ENCODE measurements around the gene TP53RK.

TP53RK gene

DNA sequence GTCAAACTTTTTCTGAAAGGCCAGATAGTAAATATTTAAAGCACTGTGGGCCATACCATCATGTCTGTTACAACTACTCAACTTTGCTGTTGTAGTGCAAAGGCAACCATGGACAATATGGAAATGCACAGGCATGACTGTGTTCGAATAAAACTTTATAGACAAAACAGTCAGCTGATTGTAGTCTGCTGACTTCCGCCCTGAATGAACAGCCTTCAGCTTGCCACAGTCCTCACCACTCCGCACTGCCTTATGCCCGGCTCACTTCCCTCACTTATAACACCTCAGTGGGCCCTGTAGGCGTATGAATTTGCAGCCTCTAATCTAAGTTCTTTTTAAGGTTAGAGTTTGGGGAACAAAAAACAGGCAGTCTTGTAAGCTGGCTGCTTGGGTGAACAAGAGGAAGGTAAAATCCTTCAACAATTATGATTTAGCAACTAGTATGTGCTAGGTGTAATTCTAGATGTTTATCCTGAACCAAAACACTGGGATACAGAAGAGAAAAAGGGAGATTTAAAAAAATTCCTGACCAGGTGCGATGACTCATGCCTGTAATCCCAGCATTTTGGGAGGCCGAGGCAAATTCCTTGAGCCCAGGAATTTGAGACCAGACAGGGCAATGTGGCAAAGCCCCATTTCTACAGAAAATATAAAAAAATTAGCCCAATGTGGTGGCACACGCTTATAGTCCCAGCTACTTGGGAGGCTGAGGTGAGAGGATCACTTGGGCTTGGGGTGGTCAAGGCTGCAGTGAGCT, 13.4 kb upstream of the TP53RK start:
- Mint-ChIP-seq H3K4me3 (no peak overlapping the region), H3K27me3 (peaks cover 65% of the 10 kb centered on the region), H3K4me1 (no peaks in the 10 kb centered on the region), H3K9me3 (no peaks in the 10 kb centered on the region), H3K27ac (ENCODE audit: low read depth) (no peak overlapping the region), H3K36me3 (ENCODE audit: insufficient read depth) (no peaks in the 10 kb centered on the region)
- DNase-seq (ENCODE audit: low spot score in 2 of 2) (no peak), ATAC-seq (replicated peaks; ENCODE audit: extremely low read depth, poor library complexity, severe bottlenecking) (no peak)

DNA sequence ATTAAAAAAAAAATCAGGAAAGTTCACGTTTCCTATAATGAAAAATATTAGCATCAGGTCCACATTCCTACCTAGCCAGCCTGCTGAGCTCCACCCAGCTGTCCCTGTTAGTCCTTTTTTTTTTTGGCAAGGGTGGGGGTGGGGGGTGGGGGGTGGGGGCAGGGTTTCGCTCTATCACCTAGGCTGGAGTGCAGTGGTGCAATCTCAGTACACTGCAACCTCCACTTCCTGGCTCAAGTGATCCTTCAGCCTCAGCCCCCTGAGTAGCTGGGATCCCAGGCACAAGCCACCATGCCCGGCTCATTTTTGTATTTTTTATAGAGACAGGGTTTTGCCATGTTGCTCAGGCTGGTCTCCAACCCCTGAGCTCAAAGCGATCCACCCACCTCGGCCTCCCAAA, 12.7 kb upstream of the TP53RK start:
- H3K9me3 Mint-ChIP-seq = no peaks in the 10 kb centered on the region
- no peaks in the 10 kb centered on the region for H3K36me3 Mint-ChIP-seq (ENCODE audit: insufficient read depth)
- no peak overlapping the region for H3K4me3 Mint-ChIP-seq
- no peaks in the 10 kb centered on the region for H3K4me1 Mint-ChIP-seq
- peaks cover 69% of the 10 kb centered on the region for H3K27me3 Mint-ChIP-seq
- DNase-seq (ENCODE audit: low spot score in 2 of 2) (no peak), ATAC-seq (replicated peaks; ENCODE audit: extremely low read depth, poor library complexity, severe bottlenecking) (no peak)
- H3K27ac Mint-ChIP-seq (ENCODE audit: low read depth) = no peak overlapping the region

DNA sequence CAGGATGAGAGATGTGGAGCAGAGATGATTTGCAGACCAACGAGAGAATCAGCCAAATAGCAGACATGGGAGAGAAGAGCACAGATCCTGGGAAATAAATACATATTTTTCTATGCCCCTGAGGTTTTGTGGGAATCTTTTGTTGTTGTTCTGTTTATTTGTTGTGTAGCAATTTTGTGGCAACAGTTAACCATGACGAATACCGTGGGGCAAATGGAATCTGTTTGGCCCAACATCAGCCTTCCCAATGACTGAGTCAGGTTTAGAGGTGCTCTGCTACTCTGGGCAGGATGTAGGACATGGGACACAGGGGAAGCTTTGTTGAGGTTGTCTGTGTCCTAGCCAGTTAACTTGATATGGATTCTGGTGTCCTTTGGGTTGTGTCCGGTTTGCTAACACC, 12.3 kb upstream of the TP53RK start:
- Mint-ChIP-seq H3K36me3 (ENCODE audit: insufficient read depth) (no peaks in the 10 kb centered on the region), H3K4me3 (no peak overlapping the region), H3K27me3 (peaks cover 66% of the 10 kb centered on the region), H3K4me1 (no peaks in the 10 kb centered on the region), H3K9me3 (no peaks in the 10 kb centered on the region), H3K27ac (ENCODE audit: low read depth) (no peak overlapping the region)
- DNase-seq (ENCODE audit: low spot score in 2 of 2) = no peak
- ATAC-seq (replicated peaks; ENCODE audit: extremely low read depth, poor library complexity, severe bottlenecking) = no peak

DNA sequence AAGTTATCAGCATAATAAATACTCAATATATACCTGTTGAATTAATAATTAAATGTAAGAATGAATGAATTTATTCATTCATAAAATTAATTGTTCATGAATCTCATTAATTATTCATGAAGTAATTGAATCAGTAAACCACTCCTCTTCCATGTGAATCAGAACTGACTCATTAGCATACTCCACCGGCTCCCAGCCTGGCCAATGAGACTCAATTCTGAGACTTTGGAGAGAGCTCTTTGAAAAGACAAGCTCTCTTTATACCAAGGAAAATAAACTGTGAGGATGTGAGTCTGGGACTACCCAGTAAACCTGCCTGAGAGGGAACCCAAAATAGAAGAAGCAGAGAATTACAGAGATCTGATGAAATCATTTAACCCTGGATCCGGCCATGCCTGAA, 11.8 kb upstream of the TP53RK start:
- H3K36me3 Mint-ChIP-seq (ENCODE audit: insufficient read depth) = no peaks in the 10 kb centered on the region
- ATAC-seq (replicated peaks; ENCODE audit: extremely low read depth, poor library complexity, severe bottlenecking) = no peak
- no peak for DNase-seq (ENCODE audit: low spot score in 2 of 2)
- H3K27me3 Mint-ChIP-seq = peaks cover 61% of the 10 kb centered on the region
- H3K4me1 Mint-ChIP-seq = no peaks in the 10 kb centered on the region
- no peak overlapping the region for H3K4me3 Mint-ChIP-seq
- no peak overlapping the region for H3K27ac Mint-ChIP-seq (ENCODE audit: low read depth)
- no peaks in the 10 kb centered on the region for H3K9me3 Mint-ChIP-seq

DNA sequence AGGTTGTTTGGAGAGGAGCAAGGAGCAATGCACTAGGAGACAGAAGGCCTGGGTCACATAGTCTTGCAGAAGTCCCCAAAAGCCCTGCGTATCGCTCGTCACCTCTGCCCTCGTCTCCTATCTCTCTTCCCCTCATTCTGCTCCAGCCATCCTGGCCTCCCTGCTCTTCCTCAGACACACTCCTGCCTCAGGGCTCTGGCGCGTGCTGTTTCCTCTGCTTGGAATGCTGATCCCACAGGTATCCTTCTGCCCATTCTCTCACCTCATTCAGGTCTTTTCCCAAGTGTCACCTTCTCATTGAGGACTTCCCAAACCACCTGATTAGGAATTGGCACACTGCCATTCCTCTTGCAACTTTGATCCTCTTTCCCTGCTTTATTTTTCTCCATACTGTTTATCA, 11.2 kb upstream of the TP53RK start:
- H3K36me3 Mint-ChIP-seq (ENCODE audit: insufficient read depth) = no peaks in the 10 kb centered on the region
- H3K4me3 Mint-ChIP-seq = no peak overlapping the region
- H3K27me3 Mint-ChIP-seq = peaks cover 61% of the 10 kb centered on the region
- ATAC-seq (replicated peaks; ENCODE audit: extremely low read depth, poor library complexity, severe bottlenecking) = no peak
- DNase-seq (ENCODE audit: low spot score in 2 of 2) = no peak
- H3K27ac Mint-ChIP-seq (ENCODE audit: low read depth) = no peak overlapping the region
- no peaks in the 10 kb centered on the region for H3K4me1 Mint-ChIP-seq
- no peaks in the 10 kb centered on the region for H3K9me3 Mint-ChIP-seq

DNA sequence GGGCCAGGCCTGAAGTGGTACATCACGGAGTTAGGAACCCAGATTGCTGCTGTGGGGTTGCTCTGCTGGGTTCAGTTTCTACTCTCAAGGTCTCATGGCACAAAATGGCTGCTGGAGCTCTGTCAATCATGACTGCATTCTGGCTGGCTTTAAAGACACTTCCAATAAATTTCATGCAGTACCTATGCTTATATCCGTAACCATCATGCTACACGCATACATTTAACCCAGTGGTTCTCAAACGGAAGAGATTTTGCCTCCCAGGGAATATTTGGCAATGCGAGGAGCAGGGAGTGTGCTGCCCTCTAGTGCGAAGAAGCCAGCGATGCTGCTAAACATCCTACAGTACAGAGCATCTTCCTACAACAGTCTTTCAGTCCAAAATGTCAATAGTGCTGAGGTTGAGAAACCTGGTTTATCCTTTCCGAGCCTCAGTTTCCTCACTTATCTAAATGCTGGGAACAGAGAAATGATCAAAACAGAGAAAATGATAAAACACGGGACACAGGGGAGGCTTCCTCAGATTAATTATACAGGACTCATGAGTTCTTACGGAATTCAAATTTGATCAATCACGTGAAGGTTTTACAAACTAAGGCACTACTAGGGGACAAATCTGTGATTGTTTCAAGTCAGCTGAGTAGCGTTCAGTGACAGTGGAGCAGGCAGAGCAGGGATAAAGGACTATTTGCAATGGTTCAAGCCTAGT, 10.6 kb upstream of the TP53RK start:
- ATAC-seq (replicated peaks; ENCODE audit: extremely low read depth, poor library complexity, severe bottlenecking) = no peak
- Mint-ChIP-seq H3K36me3 (ENCODE audit: insufficient read depth) (no peaks in the 10 kb centered on the region), H3K27me3 (peaks cover 57% of the 10 kb centered on the region), H3K4me3 (no peak overlapping the region), H3K4me1 (no peaks in the 10 kb centered on the region), H3K9me3 (no peaks in the 10 kb centered on the region), H3K27ac (ENCODE audit: low read depth) (no peak overlapping the region)
- no peak for DNase-seq (ENCODE audit: low spot score in 2 of 2)

DNA sequence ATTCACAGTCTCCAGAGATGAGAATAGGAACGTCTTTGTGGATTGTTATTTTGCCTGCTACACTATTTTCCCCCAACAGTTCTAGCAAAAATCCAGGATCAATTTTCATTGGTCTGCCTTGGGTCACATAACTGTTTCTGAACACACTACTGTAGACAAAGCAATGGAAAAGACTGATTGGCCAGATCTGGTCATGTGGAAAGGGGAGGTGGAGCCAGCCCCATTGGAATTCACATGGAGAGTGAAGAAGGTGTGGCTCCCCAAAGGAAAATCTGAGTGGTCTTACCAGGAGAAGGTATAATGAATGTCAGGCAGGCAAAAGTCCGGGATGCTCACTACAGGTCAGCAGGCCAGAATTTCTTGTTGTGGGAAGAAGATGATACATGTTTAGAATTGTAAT, 9.5 kb upstream of the TP53RK start:
- H3K27ac Mint-ChIP-seq (ENCODE audit: low read depth) = no peak overlapping the region
- no peak overlapping the region for H3K4me3 Mint-ChIP-seq
- no peaks in the 10 kb centered on the region for H3K9me3 Mint-ChIP-seq
- DNase-seq (ENCODE audit: low spot score in 2 of 2) (no peak), ATAC-seq (replicated peaks; ENCODE audit: extremely low read depth, poor library complexity, severe bottlenecking) (no peak)
- peaks cover 6% of the 10 kb centered on the region for H3K4me1 Mint-ChIP-seq
- H3K36me3 Mint-ChIP-seq (ENCODE audit: insufficient read depth) = no peaks in the 10 kb centered on the region
- H3K27me3 Mint-ChIP-seq = peaks cover 47% of the 10 kb centered on the region

DNA sequence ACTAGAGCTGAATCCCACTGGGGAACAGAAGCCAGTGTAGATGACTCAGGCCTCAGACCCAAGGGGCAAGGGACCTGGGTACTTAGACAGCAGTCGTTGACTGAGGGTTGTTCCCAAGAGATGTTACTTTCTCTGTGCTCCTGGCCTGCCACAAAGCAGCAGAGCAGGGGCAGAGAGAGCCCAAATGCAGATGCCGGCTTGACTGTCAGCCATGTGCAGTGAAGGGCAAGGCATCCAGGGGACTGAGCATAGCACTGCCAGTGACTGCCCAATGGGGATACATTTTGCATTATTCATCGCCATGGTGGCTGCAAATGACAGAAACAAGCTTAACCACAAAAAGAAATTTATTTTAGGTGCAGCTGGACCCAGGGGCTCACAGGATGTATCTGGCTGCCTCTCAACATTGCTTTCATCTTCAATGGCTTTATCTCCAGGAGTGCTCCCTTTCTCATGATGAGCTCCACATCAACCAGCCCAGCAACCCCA, 7.6 kb upstream of the TP53RK start:
- no peak for ATAC-seq (replicated peaks; ENCODE audit: extremely low read depth, poor library complexity, severe bottlenecking)
- H3K27me3 Mint-ChIP-seq = peaks cover 43% of the 10 kb centered on the region

DNA sequence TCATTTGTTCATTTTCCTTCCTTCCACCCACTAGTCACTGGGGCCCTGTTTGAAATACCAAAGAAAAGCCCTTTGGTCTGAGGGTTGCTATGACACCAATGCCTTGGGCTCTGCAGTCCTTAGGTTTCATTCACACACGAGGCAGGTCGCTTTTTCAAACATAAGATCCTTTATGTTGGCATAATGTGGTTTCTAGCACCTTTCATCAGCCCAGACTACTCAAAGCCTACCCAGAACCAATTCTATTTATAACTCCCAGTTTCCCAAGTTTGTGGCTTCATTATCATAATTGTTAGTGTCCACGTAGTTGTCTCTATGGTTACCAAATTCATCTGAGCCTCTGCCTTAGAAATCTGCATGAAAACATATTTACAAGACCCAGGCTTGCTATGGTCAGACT, 6.6 kb upstream of the TP53RK start:
- no peaks in the 10 kb centered on the region for H3K36me3 Mint-ChIP-seq (ENCODE audit: insufficient read depth)
- H3K4me3 Mint-ChIP-seq = no peak overlapping the region
- H3K4me1 Mint-ChIP-seq = peaks cover 6% of the 10 kb centered on the region
- ATAC-seq (replicated peaks; ENCODE audit: extremely low read depth, poor library complexity, severe bottlenecking) = no peak
- H3K27me3 Mint-ChIP-seq = peaks cover 36% of the 10 kb centered on the region
- no peaks in the 10 kb centered on the region for H3K9me3 Mint-ChIP-seq
- no peak overlapping the region for H3K27ac Mint-ChIP-seq (ENCODE audit: low read depth)
- DNase-seq (ENCODE audit: low spot score in 2 of 2) = no peak

More for the DNA sequence above, 7.6 kb upstream of the TP53RK start:
- Mint-ChIP-seq H3K4me1 (peaks cover 6% of the 10 kb centered on the region), H3K9me3 (no peaks in the 10 kb centered on the region), H3K4me3 (no peak overlapping the region), H3K36me3 (ENCODE audit: insufficient read depth) (no peaks in the 10 kb centered on the region), H3K27ac (ENCODE audit: low read depth) (no peak overlapping the region)
- DNase-seq (ENCODE audit: low spot score in 2 of 2) = no peak

DNA sequence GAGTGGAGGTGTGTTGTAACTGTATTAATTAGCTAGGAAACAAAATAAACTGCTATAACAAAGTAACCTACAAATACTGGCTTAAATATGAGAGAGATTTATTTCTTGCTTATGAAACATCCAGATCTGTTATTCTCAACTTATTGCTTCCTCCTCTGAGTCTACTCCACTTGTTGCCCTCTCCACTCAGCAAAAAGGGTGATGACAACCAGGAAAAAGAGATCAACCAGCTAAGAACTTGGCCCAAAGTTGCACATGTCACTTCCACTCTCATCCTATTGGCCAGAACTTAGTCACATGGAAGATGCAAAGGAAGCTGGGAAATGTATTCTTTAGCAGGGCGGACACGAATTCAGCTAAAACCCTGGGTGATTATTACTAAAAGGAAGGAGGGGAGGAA, 5.2 kb upstream of the TP53RK start:
- ATAC-seq (replicated peaks; ENCODE audit: extremely low read depth, poor library complexity, severe bottlenecking) (no peak), DNase-seq (ENCODE audit: low spot score in 2 of 2) (no peak)
- H3K4me1 Mint-ChIP-seq = peaks cover 15% of the 10 kb centered on the region
- H3K27ac Mint-ChIP-seq (ENCODE audit: low read depth) = no peak overlapping the region
- peaks cover 1% of the 10 kb centered on the region for H3K36me3 Mint-ChIP-seq (ENCODE audit: insufficient read depth)
- peaks cover 22% of the 10 kb centered on the region for H3K27me3 Mint-ChIP-seq
- H3K9me3 Mint-ChIP-seq = no peaks in the 10 kb centered on the region
- no peak overlapping the region for H3K4me3 Mint-ChIP-seq

DNA sequence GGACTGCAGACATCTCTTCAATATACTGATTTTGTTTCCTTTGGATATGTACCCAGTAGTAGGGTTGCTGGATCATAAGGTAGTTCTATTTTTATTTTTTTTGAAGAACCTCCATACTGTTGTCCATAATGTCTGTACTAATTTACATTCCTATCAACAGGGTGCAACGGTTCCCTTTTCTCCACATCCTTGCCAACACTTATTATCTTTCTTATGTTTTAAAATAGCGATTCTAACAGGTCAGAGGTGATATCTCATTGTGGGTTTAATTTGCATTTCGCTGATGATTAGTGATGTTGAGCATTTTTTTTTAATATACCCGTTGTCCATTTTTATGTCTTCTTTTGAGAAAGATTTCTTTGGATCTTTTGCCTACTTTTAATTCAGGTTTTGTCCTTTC, 2.0 kb upstream of the TP53RK start:
- Mint-ChIP-seq H3K4me3 (no peak overlapping the region), H3K4me1 (peaks cover 41% of the 10 kb centered on the region), H3K27ac (ENCODE audit: low read depth) (no peak overlapping the region), H3K9me3 (no peaks in the 10 kb centered on the region), H3K27me3 (no peaks in the 10 kb centered on the region), H3K36me3 (ENCODE audit: insufficient read depth) (peaks cover 11% of the 10 kb centered on the region)
- DNase-seq (ENCODE audit: low spot score in 2 of 2) = no peak
- no peak for ATAC-seq (replicated peaks; ENCODE audit: extremely low read depth, poor library complexity, severe bottlenecking)

DNA sequence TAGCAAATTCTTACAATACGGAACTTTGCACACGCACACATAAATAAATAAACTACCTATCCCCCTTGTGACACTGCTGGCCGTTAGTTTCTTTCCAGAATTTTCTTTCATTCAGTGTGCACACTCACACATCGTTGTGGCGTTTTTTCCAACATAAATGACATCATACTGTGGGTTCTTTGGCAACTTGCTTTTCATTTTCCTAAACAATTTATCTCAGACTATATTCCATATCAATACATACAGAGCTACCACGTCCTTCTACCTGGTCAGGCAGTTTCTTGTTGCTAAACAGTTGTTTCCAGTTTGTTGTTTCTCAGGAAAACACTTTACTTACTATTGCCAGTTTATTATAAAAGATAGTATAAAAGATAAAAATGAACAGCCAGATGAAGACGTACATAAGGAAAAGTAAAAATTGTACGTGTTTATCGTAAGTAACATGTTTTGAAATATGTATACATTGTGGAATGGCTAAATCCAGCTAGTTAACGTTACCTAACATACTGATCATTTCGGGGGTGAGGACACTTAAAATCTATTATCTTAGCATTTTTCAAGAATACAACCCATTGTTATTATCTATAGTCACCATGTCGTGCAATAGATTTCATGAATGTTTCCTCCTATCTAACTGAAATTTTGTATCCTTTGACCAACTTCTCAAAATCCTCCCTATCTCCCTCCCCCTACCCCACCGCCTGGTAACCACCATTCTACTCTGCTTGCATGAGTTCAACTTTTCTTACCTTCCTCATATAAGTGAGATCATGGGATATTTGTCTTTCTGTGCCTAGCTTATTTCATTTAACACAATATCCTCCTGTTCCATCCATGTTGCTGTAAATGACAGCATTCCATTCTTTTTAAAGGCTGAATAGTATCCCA, 1.2 kb upstream of the TP53RK start:
- ATAC-seq (replicated peaks; ENCODE audit: extremely low read depth, poor library complexity, severe bottlenecking) (no peak), DNase-seq (ENCODE audit: low spot score in 2 of 2) (no peak)
- Mint-ChIP-seq H3K4me3 (peak overlapping the region; percentile 92), H3K27me3 (no peaks in the 10 kb centered on the region), H3K36me3 (ENCODE audit: insufficient read depth) (peaks cover 15% of the 10 kb centered on the region), H3K4me1 (peaks cover 47% of the 10 kb centered on the region), H3K27ac (ENCODE audit: low read depth) (peak overlapping the region; percentile 96), H3K9me3 (no peaks in the 10 kb centered on the region)
